HepG2 (cell line): ENCODE results near the gene RBFOX1.

ENCODE experiments used
- CTCF ChIP-seq: sonication (generic); formaldehyde crosslinking; IDR thresholded peaks from 2 replicates; pipeline ENCODE4 v1.5.0; 2020; ENCODE audit warnings: mild to moderate bottlenecking, missing genetic modification reagents, moderate library complexity
- EZH2 ChIP-seq: conservative IDR thresholded peaks from 2 replicates; pipeline ENCODE4 v1.6.1; 2012; ENCODE audit warnings: mild to moderate bottlenecking, low read depth, low read length, moderate library complexity
- GATAD2A ChIP-seq: IDR thresholded peaks from 2 replicates; pipeline ENCODE4 v1.6.1; 2016
- HNRNPL ChIP-seq: fragments of 200-400 bp; formaldehyde crosslinking; IDR thresholded peaks from 2 replicates; pipeline ENCODE4 v1.6.1; 2017; ENCODE audit warnings: mild to moderate bottlenecking, low read depth, low read length
- KDM5A ChIP-seq: fragments of 200-600 bp; sonication (generic); IDR thresholded peaks from 2 replicates; pipeline ENCODE4 v1.7.0; 2018; ENCODE audit warnings: antibody characterized with exemption, mild to moderate bottlenecking, low read length, borderline replicate concordance
- POLR2A ChIP-seq, 2 experiments: IDR thresholded peaks; 2 replicates each; pipeline ENCODE4 v1.6.1; 2011; ENCODE audit warnings: low read depth in 2 of 2, low read length in 2 of 2, mild to moderate bottlenecking in 1 of 2, moderate library complexity in 1 of 2; ENCODE audit not compliant: insufficient read depth in 1 of 2
- ZFYVE20 ChIP-seq: sonication (generic); formaldehyde crosslinking; IDR thresholded peaks from 2 replicates; pipeline ENCODE4 v1.8.0; 2023; ENCODE audit warnings: low read depth, mild to moderate bottlenecking, moderate library complexity, missing genetic modification reagents, borderline replicate concordance
- ZNF589 ChIP-seq: sonication (generic); formaldehyde crosslinking; conservative IDR thresholded peaks from 2 replicates; pipeline ENCODE4 v1.8.0; 2022; ENCODE audit warnings: mild to moderate bottlenecking, moderate library complexity, missing genetic modification reagents
- ZSCAN30 ChIP-seq: sonication (generic); formaldehyde crosslinking; IDR thresholded peaks from 2 replicates; pipeline ENCODE4 v1.5.0; 2020; ENCODE audit warnings: mild to moderate bottlenecking, missing genetic modification reagents

- no peak for TF ChIP-seq GATAD2A (CRISPR knock-in tag)
- no peak for TF ChIP-seq POLR2A (IDR thresholded peaks at IDR 0.05; ENCODE audit: insufficient read depth in 1 of 2, low read depth in 2 of 2, low read length in 2 of 2)
- no peak for TF ChIP-seq CTCF
- TF ChIP-seq ZFYVE20 (CRISPR knock-in tag) = no peak
- no peak for TF ChIP-seq KDM5A
- TF ChIP-seq EZH2 = no peak
- no peak for TF ChIP-seq ZSCAN30 (CRISPR knock-in tag)
- TF ChIP-seq HNRNPL = no peak
- TF ChIP-seq ZNF589 (CRISPR knock-in tag) = no peak
Observed at GRCh38 chr16:7314163-7314562, 18.5 kb upstream of the RBFOX1 start.
